Liver (tissue), 9 donors: ENCODE measurements around the gene TTBK1. TPM values are rescaled to one million over a fixed set of nuclear protein-coding genes. Genes with fewer than 3 reads are reported as not detected.

ENCODE experiments used
- DNase-seq: peaks from one replicate; pipeline ENCODE4 v3.0.0-alpha.2; 2017; ENCODE audit warnings: low spot score
- H3K27ac ChIP-seq, 2 donors: one replicate each; pipeline ENCODE4 v1.7.0; 2013; ENCODE audit warnings: inconsistent platforms in 2 of 2, low read length in 2 of 2, control low read depth in 1 of 2, low read depth in 1 of 2, mild to moderate bottlenecking in 1 of 2
- H3K27me3 ChIP-seq, 4 donors: one replicate each; pipeline versions ENCODE4 v1.6.1 to v1.7.0; 2013; ENCODE audit warnings: low read length in 3 of 4, inconsistent platforms in 1 of 4, mild to moderate bottlenecking in 1 of 4, moderate library complexity in 1 of 4; ENCODE audit not compliant: control insufficient read depth in 4 of 4, insufficient read depth in 4 of 4
- H3K36me3 ChIP-seq, 4 donors: one replicate each; pipeline versions ENCODE4 v1.6.1 to v1.7.0; 2013; ENCODE audit warnings: low read length in 3 of 4, mild to moderate bottlenecking in 3 of 4, low read depth in 1 of 4, moderate library complexity in 1 of 4; ENCODE audit not compliant: control insufficient read depth in 4 of 4, insufficient read depth in 3 of 4
- H3K4me1 ChIP-seq, 4 donors: one replicate each; pipeline versions ENCODE4 v1.6.1 to v1.7.0; 2013; ENCODE audit warnings: low read length in 3 of 4, mild to moderate bottlenecking in 3 of 4, moderate library complexity in 1 of 4; ENCODE audit not compliant: control insufficient read depth in 4 of 4, insufficient read depth in 4 of 4
- H3K4me3 ChIP-seq, 3 donors: one replicate each; pipeline versions ENCODE4 v1.6.1 to v1.7.0; 2013; ENCODE audit warnings: low read length in 3 of 3, control low read depth in 1 of 3, low read depth in 1 of 3, mild to moderate bottlenecking in 1 of 3
- H3K9ac ChIP-seq, 2 donors: one replicate each; pipeline ENCODE4 v1.7.0; 2013; ENCODE audit warnings: low read length in 2 of 2, mild to moderate bottlenecking in 2 of 2, moderate library complexity in 2 of 2, control low read depth in 1 of 2, low read depth in 1 of 2
- H3K9me3 ChIP-seq, 4 donors: one replicate each; pipeline versions ENCODE4 v1.6.1 to v1.7.0; 2013; ENCODE audit warnings: low read length in 3 of 4; ENCODE audit not compliant: control insufficient read depth in 4 of 4
- ATF3 ChIP-seq: IDR thresholded peaks from 2 replicates; pipeline ENCODE4 v1.6.1; 2016; ENCODE audit warnings: antibody characterized with exemption
- CTCF ChIP-seq: fragments of 150-350 bp; IDR thresholded peaks from 2 replicates; pipeline ENCODE4 v1.5.1; 2017; ENCODE audit warnings: improper control_type of control experiment, low read depth, low read length; ENCODE audit not compliant: missing input control
- EGR1 ChIP-seq, 2 donors: IDR thresholded peaks; 2 replicates each; pipeline ENCODE4 v1.6.1; 2016 to 2018; ENCODE audit warnings: antibody characterized with exemption in 2 of 2, low read depth in 2 of 2
- FOXA1 ChIP-seq: IDR thresholded peaks from 2 replicates; pipeline ENCODE4 v1.6.1; 2016; ENCODE audit warnings: antibody characterized with exemption
- FOXA2 ChIP-seq: IDR thresholded peaks from 2 replicates; pipeline ENCODE4 v1.6.1; 2016; ENCODE audit warnings: antibody characterized with exemption
- GABPA ChIP-seq, 2 donors: IDR thresholded peaks in 1 of 2; conservative IDR thresholded peaks in 1 of 2; 2 replicates each; pipeline ENCODE4 v1.6.1; 2016; ENCODE audit warnings: antibody characterized with exemption in 2 of 2, mild to moderate bottlenecking in 1 of 2, moderate library complexity in 1 of 2
- HNF4A ChIP-seq, 2 donors: conservative IDR thresholded peaks; 2 replicates each; pipeline ENCODE4 v1.6.1; 2016; ENCODE audit warnings: antibody characterized with exemption in 2 of 2, mild to moderate bottlenecking in 2 of 2
- HNF4G ChIP-seq: IDR thresholded peaks from 2 replicates; pipeline ENCODE4 v1.6.1; 2016; ENCODE audit warnings: antibody characterized with exemption
- JUND ChIP-seq, 2 donors: IDR thresholded peaks; 2 replicates each; pipeline ENCODE4 v1.6.1; 2016; ENCODE audit warnings: antibody characterized with exemption in 2 of 2
- MAX ChIP-seq: IDR thresholded peaks from 2 replicates; pipeline ENCODE4 v1.6.1; 2016; ENCODE audit warnings: antibody characterized with exemption
- NR2F2 ChIP-seq: IDR thresholded peaks from 2 replicates; pipeline ENCODE4 v1.6.1; 2016; ENCODE audit warnings: antibody characterized with exemption
- RAD21 ChIP-seq, 2 donors: IDR thresholded peaks; 2 replicates each; pipeline ENCODE4 v1.6.1; 2016; ENCODE audit warnings: antibody characterized with exemption in 2 of 2, mild to moderate bottlenecking in 2 of 2
- REST ChIP-seq: IDR thresholded peaks from 2 replicates; pipeline ENCODE4 v1.6.1; 2016; ENCODE audit warnings: antibody characterized with exemption, mild to moderate bottlenecking
- RXRA ChIP-seq, 2 donors: IDR thresholded peaks; 2 replicates each; pipeline ENCODE4 v1.6.1; 2017 to 2018; ENCODE audit warnings: antibody characterized with exemption in 2 of 2, mild to moderate bottlenecking in 1 of 2
- SP1 ChIP-seq: IDR thresholded peaks from 2 replicates; pipeline ENCODE4 v1.6.1; 2018; ENCODE audit warnings: antibody characterized with exemption, mild to moderate bottlenecking
- TAF1 ChIP-seq: conservative IDR thresholded peaks from 2 replicates; pipeline ENCODE4 v1.6.1; 2016; ENCODE audit warnings: antibody characterized with exemption, mild to moderate bottlenecking
- YY1 ChIP-seq: IDR thresholded peaks from 2 replicates; pipeline ENCODE4 v1.6.1; 2016; ENCODE audit warnings: antibody characterized with exemption, mild to moderate bottlenecking
- ZBTB33 ChIP-seq: IDR thresholded peaks from 2 replicates; pipeline ENCODE4 v1.6.1; 2016; ENCODE audit warnings: antibody characterized with exemption
- WGBS: extraction: QIAGEN DNeasy Blood & Tissue Kit; methylation state at CpG from one replicate; pipeline ENCODE4 v1.1.7; 2013; 5-methylcytosine and 5-hydroxymethylcytosine counted together
- polyA plus RNA-seq, 2 donors: library from polyadenylated mRNA; stranded (reverse) in 1 of 2; unstranded in 1 of 2; fragments of 200-250 nt in 1 of 2; fragments of >200 nt in 1 of 2; fragmentation: Nextera tagmentation in 1 of 2; extraction: Ambion mirVana in 1 of 2; gene quantifications; one replicate each; pipeline versions ENCODE4 v1.2.1 to v1.2.3, GENCODE V29; 2013 to 2015
- total RNA-seq, 2 donors: library from RNA; depleted of rRNA; stranded (reverse); fragments of >200 nt; gene quantifications; one replicate each; pipeline ENCODE4 v1.2.3, GENCODE V29; 2014
- donor health status: healthy.
- donor health status: healthy.
- donor health status: healthy.
- donor health status: healthy.
- donor health status: healthy.

TTBK1 gene
- total and polyA plus RNA-seq, 4 donors = 0.14 to 1.2 (median 0.44) TPM

GRCh38 chr6:43255408-43256054, 12.2 kb downstream of the TTBK1 start:
- TF ChIP-seq GABPA (IDR thresholded peaks at IDR 0.05 in 1 of 2, conservative IDR thresholded peaks at IDR 0.05 in 1 of 2) = no peak
- TF ChIP-seq SP1 = no peak
- TF ChIP-seq MAX = no peak
- no peak for TF ChIP-seq FOXA2
- TF ChIP-seq REST = no peak
- TF ChIP-seq HNF4A (conservative IDR thresholded peaks at IDR 0.05) = no peak
- TF ChIP-seq ATF3 = no peak
- TF ChIP-seq FOXA1 = no peak
- TF ChIP-seq ZBTB33 = no peak
- no peak for TF ChIP-seq HNF4G
- no peak for TF ChIP-seq RXRA (IDR thresholded peaks at IDR 0.05)
- TF ChIP-seq YY1 = no peak
- no peak for TF ChIP-seq JUND (IDR thresholded peaks at IDR 0.05)
- TF ChIP-seq NR2F2 = no peak
- TF ChIP-seq CTCF = no peak
- TF ChIP-seq TAF1 = no peak
- TF ChIP-seq EGR1 (IDR thresholded peaks at IDR 0.05; ENCODE audit: low read depth in 2 of 2) = no peak
- TF ChIP-seq RAD21 (IDR thresholded peaks at IDR 0.05) = no peak
- Histone ChIP-seq H3K4me3 (no peak overlapping the region), H3K36me3 (no peaks in the 10 kb centered on the region), H3K27ac (no peak overlapping the region), H3K27me3 (no peaks in the 10 kb centered on the region), H3K4me1 (no peaks in the 10 kb centered on the region), H3K9me3 (no peaks in the 10 kb centered on the region), H3K9ac (no peak overlapping the region)
- WGBS = 81% methylated on average over 11 of the region's 11 CpGs
- no peak for DNase-seq
